ENCODE results near the gene CPSF3. TPM values are rescaled to one million over a fixed set of nuclear protein-coding genes. Genes with fewer than 3 reads are reported as not detected.

The CPSF3 gene
- total and polyA plus RNA-seq, 2 donors (not counting 1 experiment from before 2014, with no cell fraction given): 13.0 to 28.4 TPM

GRCh38 chr2:9466147-9466683, 42.8 kb downstream of the CPSF3 start:
- Mint-ChIP-seq H3K4me1 (no peaks in the 10 kb centered on the region), H3K27ac (no peak overlapping the region), H3K9me3 (ENCODE audit: insufficient read depth) (no peaks in the 10 kb centered on the region), H3K27me3 (no peaks in the 10 kb centered on the region), H3K4me3 (no peak overlapping the region)
- CTCF ChIA-PET: no interaction called here
- TF ChIP-seq CTCF (IDR thresholded peaks at IDR 0.05): no peak
- TF ChIP-seq EZH2 (IDR thresholded peaks at IDR 0.05; ENCODE audit: borderline replicate concordance, insufficient read depth, low read depth, low read length, poor library complexity, severe bottlenecking): no peak
- Histone ChIP-seq H2AFZ (ENCODE audit: insufficient read depth, low read depth, low read length, poor library complexity, severe bottlenecking) (no peak overlapping the region), H4K20me1 (ENCODE audit: control insufficient read depth, insufficient read depth, low read length, poor library complexity, severe bottlenecking) (no peaks in the 10 kb centered on the region), H3K4me2 (replicated peaks; ENCODE audit: low read depth, low read length, poor library complexity, severe bottlenecking) (no peak overlapping the region), H3K4me3 (ENCODE audit: control extremely low read depth in 1 of 5, extremely low read depth in 1 of 5, insufficient read depth in 1 of 5, low read depth in 2 of 5, low read length in 4 of 5) (no peak overlapping the region), H3K79me2 (ENCODE audit: control insufficient read depth, insufficient read depth, low read length) (no peaks in the 10 kb centered on the region), H3K36me3 (replicated peaks in 1 of 2; ENCODE audit: control extremely low read depth in 1 of 2, control insufficient read depth in 1 of 2, extremely low read depth in 1 of 2, insufficient read depth in 2 of 2, low read length in 1 of 2) (peaks cover 0 to 22% of the 10 kb centered on the region in 2 experiments), H3K9ac (ENCODE audit: low read length) (no peak overlapping the region), H3K4me1 (ENCODE audit: control insufficient read depth in 2 of 2, insufficient read depth in 2 of 2, low read length in 2 of 2) (no peaks in the 10 kb centered on the region), H3K27me3 (replicated peaks in 1 of 4; ENCODE audit: control extremely low read depth in 1 of 4, control insufficient read depth in 3 of 4, insufficient read depth in 4 of 4, low read length in 3 of 4) (no peaks in the 10 kb centered on the region), H3K27ac (ENCODE audit: low read length in 2 of 2) (no peak overlapping the region), H3K9me3 (ENCODE audit: control extremely low read depth in 1 of 3, control insufficient read depth in 2 of 3, insufficient read depth in 1 of 3, low read length in 2 of 3) (peaks cover 0 to 4% (median 0%) of the 10 kb centered on the region in 3 donors)
- intact Hi-C loops (cut with micrococcal nuclease): no loop called here
- ATAC-seq (ENCODE audit: low read depth) (no peak), DNase-seq (no peak)
- WGBS (ENCODE audit: insufficient coverage): 99% methylated on average over 45 of the region's 46 CpGs
- POLR2A ChIA-PET: no interaction called here

- TF ChIP-seq EZH2 (IDR thresholded peaks at IDR 0.05; ENCODE audit: borderline replicate concordance, insufficient read depth, low read depth, low read length, poor library complexity, severe bottlenecking) (no peak), CTCF (IDR thresholded peaks at IDR 0.05) (no peak)
- Histone ChIP-seq H4K20me1 (ENCODE audit: control insufficient read depth, insufficient read depth, low read length, poor library complexity, severe bottlenecking) (no peaks in the 10 kb centered on the region), H2AFZ (ENCODE audit: insufficient read depth, low read depth, low read length, poor library complexity, severe bottlenecking) (no peak overlapping the region), H3K4me3 (ENCODE audit: control extremely low read depth in 1 of 5, extremely low read depth in 1 of 5, insufficient read depth in 1 of 5, low read depth in 2 of 5, low read length in 4 of 5) (no peak overlapping the region), H3K9me3 (ENCODE audit: control extremely low read depth in 1 of 3, control insufficient read depth in 2 of 3, insufficient read depth in 1 of 3, low read length in 2 of 3) (peaks cover 0 to 4% (median 0%) of the 10 kb centered on the region in 3 donors), H3K4me1 (ENCODE audit: control insufficient read depth in 2 of 2, insufficient read depth in 2 of 2, low read length in 2 of 2) (no peaks in the 10 kb centered on the region), H3K9ac (ENCODE audit: low read length) (no peak overlapping the region), H3K27ac (ENCODE audit: low read length in 2 of 2) (no peak overlapping the region), H3K36me3 (replicated peaks in 1 of 2; ENCODE audit: control extremely low read depth in 1 of 2, control insufficient read depth in 1 of 2, extremely low read depth in 1 of 2, insufficient read depth in 2 of 2, low read length in 1 of 2) (peaks cover 0 to 23% of the 10 kb centered on the region in 2 experiments), H3K79me2 (ENCODE audit: control insufficient read depth, insufficient read depth, low read length) (no peaks in the 10 kb centered on the region), H3K4me2 (replicated peaks; ENCODE audit: low read depth, low read length, poor library complexity, severe bottlenecking) (no peak overlapping the region), H3K27me3 (replicated peaks in 1 of 4; ENCODE audit: control extremely low read depth in 1 of 4, control insufficient read depth in 3 of 4, insufficient read depth in 4 of 4, low read length in 3 of 4) (no peaks in the 10 kb centered on the region)
- WGBS (ENCODE audit: insufficient coverage): 96% methylated on average over 8 of the region's 10 CpGs
- Mint-ChIP-seq H3K9me3 (ENCODE audit: insufficient read depth) (no peaks in the 10 kb centered on the region), H3K4me1 (peaks cover 4% of the 10 kb centered on the region), H3K4me3 (no peak overlapping the region), H3K27me3 (no peaks in the 10 kb centered on the region), H3K27ac (no peak overlapping the region)
- ChIA-PET POLR2A (no interaction called here), CTCF (no interaction called here)
- ATAC-seq (ENCODE audit: low read depth): no peak
- intact Hi-C loops (cut with micrococcal nuclease): no loop called here
- no peak for DNase-seq
These were observed 44.2 kb downstream of the CPSF3 start for GRCh38 chr2:9467687-9468086.

All from B cell (primary cell).